HepG2 (cell line): ENCODE measurements around the gene DST. TPM values are rescaled to one million over a fixed set of nuclear protein-coding genes. Genes with fewer than 3 reads are reported as not detected.
A peak's percentile ranks its signal among the peaks of the same experiment; 100 is the strongest.

ENCODE experiments used
- CEBPB ChIP-seq: IDR thresholded peaks from 2 replicates; pipeline ENCODE4 v1.6.1; 2011; ENCODE audit warnings: low read depth, low read length, improper control_type of control experiment, borderline replicate concordance
- HNF4G ChIP-seq, 2 experiments: sonication (generic) in 1 of 2; formaldehyde crosslinking in 1 of 2; IDR thresholded peaks; 2 replicates each; pipeline versions ENCODE4 v1.4.0 to v1.6.1; 2011 to 2020; ENCODE audit warnings: borderline replicate concordance in 2 of 2, low read depth in 2 of 2, mild to moderate bottlenecking in 2 of 2, low read length in 1 of 2, missing genetic modification reagents in 1 of 2, moderate library complexity in 1 of 2
- HOXD1 ChIP-seq: sonication (generic); formaldehyde crosslinking; IDR thresholded peaks from 2 replicates; pipeline ENCODE4 v1.5.0; 2020; ENCODE audit warnings: missing genetic modification reagents
- MATR3 ChIP-seq: sonication (generic); formaldehyde crosslinking; IDR thresholded peaks from 2 replicates; pipeline ENCODE4 v1.4.0; 2020; ENCODE audit warnings: missing genetic modification reagents
- MTA3 ChIP-seq: sonication (generic); formaldehyde crosslinking; IDR thresholded peaks from 2 replicates; pipeline ENCODE4 v1.4.0; 2020; ENCODE audit warnings: missing genetic modification reagents
- NCOA2 ChIP-seq: sonication (generic); formaldehyde crosslinking; IDR thresholded peaks from 2 replicates; pipeline ENCODE4 v1.8.0; 2022; ENCODE audit warnings: inconsistent platforms
- PLRG1 ChIP-seq: fragments of 450-650 bp; conservative IDR thresholded peaks from 2 replicates; pipeline ENCODE4 v1.6.1; 2016
- SALL2 ChIP-seq: sonication (generic); formaldehyde crosslinking; IDR thresholded peaks from 2 replicates; pipeline ENCODE4 v1.8.1; 2023; ENCODE audit warnings: mild to moderate bottlenecking, missing genetic modification reagents, inconsistent platforms
- SMYD3 ChIP-seq: sonication (generic); formaldehyde crosslinking; IDR thresholded peaks from 2 replicates; pipeline ENCODE4 v1.8.1; 2023; ENCODE audit warnings: mild to moderate bottlenecking, missing genetic modification reagents
- SNAPC2 ChIP-seq: sonication (generic); formaldehyde crosslinking; IDR thresholded peaks from 2 replicates; pipeline ENCODE4 v1.8.1; 2022; ENCODE audit warnings: mild to moderate bottlenecking, missing genetic modification reagents
- ZBTB3 ChIP-seq: sonication (generic); formaldehyde crosslinking; IDR thresholded peaks from 2 replicates; pipeline ENCODE4 v1.4.0; 2020; ENCODE audit warnings: low read depth, mild to moderate bottlenecking, moderate library complexity, missing genetic modification reagents, borderline replicate concordance
- ZFAT ChIP-seq: sonication (generic); formaldehyde crosslinking; conservative IDR thresholded peaks from 2 replicates; pipeline ENCODE4 v1.8.1; 2023; ENCODE audit warnings: missing genetic modification reagents, inconsistent platforms
- ZFYVE20 ChIP-seq: sonication (generic); formaldehyde crosslinking; IDR thresholded peaks from 2 replicates; pipeline ENCODE4 v1.8.0; 2023; ENCODE audit warnings: low read depth, mild to moderate bottlenecking, moderate library complexity, missing genetic modification reagents, borderline replicate concordance
- ZNF124 ChIP-seq: sonication (generic); formaldehyde crosslinking; IDR thresholded peaks from 2 replicates; pipeline ENCODE4 v1.4.0; 2020; ENCODE audit warnings: missing genetic modification reagents
- ZNF225 ChIP-seq: sonication (generic); formaldehyde crosslinking; IDR thresholded peaks from 2 replicates; pipeline ENCODE4 v1.4.0; 2020; ENCODE audit warnings: mild to moderate bottlenecking, missing genetic modification reagents
- ZNF232 ChIP-seq: sonication (generic); formaldehyde crosslinking; IDR thresholded peaks from 2 replicates; pipeline ENCODE4 v1.4.0; 2020; ENCODE audit warnings: missing genetic modification reagents, borderline replicate concordance
- ZNF282 ChIP-seq: fragments of 450-650 bp; IDR thresholded peaks from 2 replicates; pipeline ENCODE4 v1.6.1; 2018; ENCODE audit not compliant: partially characterized antibody
- ZNF644 ChIP-seq: IDR thresholded peaks from 2 replicates; pipeline ENCODE4 v1.6.1; 2016; ENCODE audit warnings: low read depth
- ZNF761 ChIP-seq: sonication (generic); formaldehyde crosslinking; conservative IDR thresholded peaks from 2 replicates; pipeline ENCODE4 v1.4.0; 2020; ENCODE audit warnings: mild to moderate bottlenecking, missing genetic modification reagents
- ZNF883 ChIP-seq: sonication (generic); formaldehyde crosslinking; IDR thresholded peaks from 2 replicates; pipeline ENCODE4 v1.5.1; 2020; ENCODE audit warnings: mild to moderate bottlenecking, missing genetic modification reagents; ENCODE audit errors: not compliant biosample characterization
- polyA plus RNA-seq, 8 experiments: library from polyadenylated mRNA; depleted of rRNA in 3 of 8; stranded (reverse) in 7 of 8; unstranded in 1 of 8; fragments of >200 nt; fragmentation: Illumina TruSeq in 4 of 8; extraction: Trizol in 4 of 8; gene quantifications; 2 replicates each; pipeline versions ENCODE4 v1.2.1 to v1.2.3, GENCODE V29; 2011 to 2016; ENCODE audit warnings: low read depth in 4 of 8, missing spikeins in 1 of 8, mixed read lengths in 1 of 8; ENCODE audit not compliant: insufficient read depth in 1 of 8
- total RNA-seq, 5 experiments: library from RNA; depleted of rRNA; stranded (reverse); fragments of >200 nt; fragmentation: Illumina TruSeq; extraction: Trizol; gene quantifications; 2 replicates each; pipeline ENCODE4 v1.2.3, GENCODE V29; 2016; ENCODE audit warnings: low read depth in 1 of 5
- TF ChIP-seq, protein P1 (sequence below): sonication (generic); formaldehyde crosslinking; IDR thresholded peaks from 2 replicates; pipeline ENCODE4 v1.5.1; 2020; ENCODE audit warnings: missing genetic modification reagents, mild to moderate bottlenecking, borderline replicate concordance
- TF ChIP-seq, protein P2 (sequence below): sonication (generic); formaldehyde crosslinking; IDR thresholded peaks from 2 replicates; pipeline ENCODE4 v1.5.0; 2020; ENCODE audit warnings: mild to moderate bottlenecking, low read depth, missing genetic modification reagents, borderline replicate concordance
- TF ChIP-seq, protein P3 (sequence below): sonication (generic); formaldehyde crosslinking; IDR thresholded peaks from 2 replicates; pipeline ENCODE4 v1.8.1; 2023; ENCODE audit warnings: mild to moderate bottlenecking, moderate library complexity, missing genetic modification reagents
- TF ChIP-seq, protein P4 (sequence below): sonication (generic); formaldehyde crosslinking; IDR thresholded peaks from 2 replicates; pipeline ENCODE4 v1.8.0; 2022; ENCODE audit warnings: mild to moderate bottlenecking, missing genetic modification reagents
- TF ChIP-seq, protein P5 (sequence below): sonication (generic); formaldehyde crosslinking; IDR thresholded peaks from 2 replicates; pipeline ENCODE4 v1.4.0; 2020; ENCODE audit warnings: missing genetic modification reagents

DST gene
- total and polyA plus RNA-seq, 2 of the 13 experiments (the other 11 are each of a cell fraction or from before 2014, with no cell fraction given): 64.4 to 89.0 TPM

DNA sequence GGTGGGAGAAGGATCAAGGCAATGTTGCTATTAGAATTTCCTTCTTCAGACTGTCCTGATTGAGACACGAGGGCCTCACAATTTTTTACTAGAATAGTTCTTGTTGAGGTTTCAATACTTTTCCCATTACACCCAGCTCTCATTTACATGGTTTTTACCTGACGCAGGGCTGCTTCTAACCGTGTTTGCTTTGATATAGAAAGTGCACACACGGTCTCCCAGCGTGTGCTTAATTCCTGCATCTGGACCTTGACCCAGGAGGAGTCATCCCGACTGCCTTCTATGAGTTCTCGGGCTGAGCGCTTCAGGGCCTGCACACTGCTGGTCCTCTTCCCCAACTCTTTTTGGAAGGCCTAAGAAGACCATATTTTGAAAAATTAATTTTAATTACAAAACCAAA is 160.2 kb downstream of the DST start (continued):
- TF ChIP-seq, protein P1, sequence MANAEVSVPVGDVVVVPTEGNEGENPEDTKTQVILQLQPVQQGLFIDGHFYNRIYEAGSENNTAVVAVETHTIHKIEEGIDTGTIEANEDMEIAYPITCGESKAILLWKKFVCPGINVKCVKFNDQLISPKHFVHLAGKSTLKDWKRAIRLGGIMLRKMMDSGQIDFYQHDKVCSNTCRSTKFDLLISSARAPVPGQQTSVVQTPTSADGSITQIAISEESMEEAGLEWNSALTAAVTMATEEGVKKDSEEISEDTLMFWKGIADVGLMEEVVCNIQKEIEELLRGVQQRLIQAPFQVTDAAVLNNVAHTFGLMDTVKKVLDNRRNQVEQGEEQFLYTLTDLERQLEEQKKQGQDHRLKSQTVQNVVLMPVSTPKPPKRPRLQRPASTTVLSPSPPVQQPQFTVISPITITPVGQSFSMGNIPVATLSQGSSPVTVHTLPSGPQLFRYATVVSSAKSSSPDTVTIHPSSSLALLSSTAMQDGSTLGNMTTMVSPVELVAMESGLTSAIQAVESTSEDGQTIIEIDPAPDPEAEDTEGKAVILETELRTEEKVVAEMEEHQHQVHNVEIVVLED (CRISPR knock-in tag): peak; percentile 32; the same call in 1 of the 2 replicates
- no peak for TF ChIP-seq NCOA2
- TF ChIP-seq MATR3 (CRISPR knock-in tag): no peak
- TF ChIP-seq, protein P2, sequence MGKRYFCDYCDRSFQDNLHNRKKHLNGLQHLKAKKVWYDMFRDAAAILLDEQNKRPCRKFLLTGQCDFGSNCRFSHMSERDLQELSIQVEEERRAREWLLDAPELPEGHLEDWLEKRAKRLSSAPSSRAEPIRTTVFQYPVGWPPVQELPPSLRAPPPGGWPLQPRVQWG (CRISPR knock-in tag): no peak
- no peak for TF ChIP-seq ZFYVE20 (CRISPR knock-in tag)
- TF ChIP-seq ZNF761: no peak
- TF ChIP-seq, protein P3, sequence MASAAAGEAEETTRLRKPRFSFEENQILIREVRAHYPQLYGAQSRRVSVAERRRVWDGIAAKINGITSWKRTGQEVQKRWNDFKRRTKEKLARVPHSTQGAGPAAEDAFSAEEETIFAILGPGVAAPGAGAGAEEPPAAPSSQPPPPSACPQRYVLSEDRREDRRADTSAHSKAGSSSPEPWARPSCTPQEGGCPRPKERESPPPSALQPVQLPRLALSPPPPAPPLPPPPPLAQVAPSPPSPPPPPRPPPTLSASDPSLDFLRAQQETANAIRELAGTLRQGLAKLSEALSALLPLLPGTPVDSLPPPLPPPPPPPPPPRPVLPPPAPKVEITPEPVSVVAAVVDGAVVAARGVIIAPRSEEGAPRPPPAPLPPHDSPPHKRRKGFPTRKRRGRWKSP (CRISPR knock-in tag): no peak
- TF ChIP-seq ZFAT (CRISPR knock-in tag): no peak
- TF ChIP-seq ZNF282: no peak
- TF ChIP-seq ZNF225 (CRISPR knock-in tag): no peak
- no peak for TF ChIP-seq MTA3 (CRISPR knock-in tag)
- no peak for TF ChIP-seq ZNF883
- no peak for TF ChIP-seq SNAPC2 (CRISPR knock-in tag)
- no peak for TF ChIP-seq SALL2 (CRISPR knock-in tag)
- TF ChIP-seq, protein P4, sequence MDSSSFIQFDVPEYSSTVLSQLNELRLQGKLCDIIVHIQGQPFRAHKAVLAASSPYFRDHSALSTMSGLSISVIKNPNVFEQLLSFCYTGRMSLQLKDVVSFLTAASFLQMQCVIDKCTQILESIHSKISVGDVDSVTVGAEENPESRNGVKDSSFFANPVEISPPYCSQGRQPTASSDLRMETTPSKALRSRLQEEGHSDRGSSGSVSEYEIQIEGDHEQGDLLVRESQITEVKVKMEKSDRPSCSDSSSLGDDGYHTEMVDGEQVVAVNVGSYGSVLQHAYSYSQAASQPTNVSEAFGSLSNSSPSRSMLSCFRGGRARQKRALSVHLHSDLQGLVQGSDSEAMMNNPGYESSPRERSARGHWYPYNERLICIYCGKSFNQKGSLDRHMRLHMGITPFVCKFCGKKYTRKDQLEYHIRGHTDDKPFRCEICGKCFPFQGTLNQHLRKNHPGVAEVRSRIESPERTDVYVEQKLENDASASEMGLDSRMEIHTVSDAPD (CRISPR knock-in tag): no peak
- TF ChIP-seq ZNF644 (CRISPR knock-in tag): no peak
- TF ChIP-seq ZNF124 (CRISPR knock-in tag): peak; percentile 51; the same call in 1 of the 2 replicates
- no peak for TF ChIP-seq HOXD1 (CRISPR knock-in tag)
- TF ChIP-seq CEBPB: no peak
- TF ChIP-seq HNF4G (IDR thresholded peaks at IDR 0.05; ENCODE audit: borderline replicate concordance, low read depth, low read length): peak; percentile 84
- TF ChIP-seq HNF4G (CRISPR knock-in tag; IDR thresholded peaks at IDR 0.05; ENCODE audit: borderline replicate concordance, low read depth): no peak; the same call in 1 of the 2 replicates
- TF ChIP-seq ZNF232 (CRISPR knock-in tag): no peak
- TF ChIP-seq SMYD3: no peak
- TF ChIP-seq ZBTB3 (CRISPR knock-in tag): no peak
- no peak for TF ChIP-seq PLRG1
- TF ChIP-seq, protein P5, sequence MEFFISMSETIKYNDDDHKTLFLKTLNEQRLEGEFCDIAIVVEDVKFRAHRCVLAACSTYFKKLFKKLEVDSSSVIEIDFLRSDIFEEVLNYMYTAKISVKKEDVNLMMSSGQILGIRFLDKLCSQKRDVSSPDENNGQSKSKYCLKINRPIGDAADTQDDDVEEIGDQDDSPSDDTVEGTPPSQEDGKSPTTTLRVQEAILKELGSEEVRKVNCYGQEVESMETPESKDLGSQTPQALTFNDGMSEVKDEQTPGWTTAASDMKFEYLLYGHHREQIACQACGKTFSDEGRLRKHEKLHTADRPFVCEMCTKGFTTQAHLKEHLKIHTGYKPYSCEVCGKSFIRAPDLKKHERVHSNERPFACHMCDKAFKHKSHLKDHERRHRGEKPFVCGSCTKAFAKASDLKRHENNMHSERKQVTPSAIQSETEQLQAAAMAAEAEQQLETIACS (CRISPR knock-in tag): no peak
